UCSD-AML1 (cell line): ENCODE measurements around the gene SLC2A3.
"Not testable (repeated sequence)": the region's sequence is repeated elsewhere in the genome, so short reads cannot be mapped to it uniquely, and the experiment has no call there.

Experiments
- DNase-seq: peaks from one replicate; lab custom pipeline; 2025; ENCODE audit not compliant: unreplicated experiment; lab: John Stamatoyannopoulos, UW

Gene SLC2A3

DNA sequence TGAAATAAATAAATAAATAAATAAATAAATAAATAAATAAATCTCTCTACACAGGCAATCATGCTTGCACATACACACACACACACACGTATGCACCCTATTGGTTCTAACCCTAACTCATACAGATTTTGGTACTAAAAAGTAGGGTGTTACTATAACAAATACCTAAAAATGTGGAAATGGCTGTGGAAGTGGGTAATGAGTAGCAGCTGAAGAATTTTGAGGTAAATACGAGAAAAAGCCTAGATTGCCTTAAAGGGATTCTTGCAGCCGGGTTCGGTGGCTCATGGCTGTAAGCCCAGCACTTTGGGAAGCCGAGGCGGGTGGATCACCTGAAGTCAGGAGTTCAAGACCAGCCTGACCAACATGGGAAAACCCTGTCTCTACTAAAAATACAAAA, 15.7 kb upstream of the SLC2A3 start:
- DNase-seq: no peak

DNA sequence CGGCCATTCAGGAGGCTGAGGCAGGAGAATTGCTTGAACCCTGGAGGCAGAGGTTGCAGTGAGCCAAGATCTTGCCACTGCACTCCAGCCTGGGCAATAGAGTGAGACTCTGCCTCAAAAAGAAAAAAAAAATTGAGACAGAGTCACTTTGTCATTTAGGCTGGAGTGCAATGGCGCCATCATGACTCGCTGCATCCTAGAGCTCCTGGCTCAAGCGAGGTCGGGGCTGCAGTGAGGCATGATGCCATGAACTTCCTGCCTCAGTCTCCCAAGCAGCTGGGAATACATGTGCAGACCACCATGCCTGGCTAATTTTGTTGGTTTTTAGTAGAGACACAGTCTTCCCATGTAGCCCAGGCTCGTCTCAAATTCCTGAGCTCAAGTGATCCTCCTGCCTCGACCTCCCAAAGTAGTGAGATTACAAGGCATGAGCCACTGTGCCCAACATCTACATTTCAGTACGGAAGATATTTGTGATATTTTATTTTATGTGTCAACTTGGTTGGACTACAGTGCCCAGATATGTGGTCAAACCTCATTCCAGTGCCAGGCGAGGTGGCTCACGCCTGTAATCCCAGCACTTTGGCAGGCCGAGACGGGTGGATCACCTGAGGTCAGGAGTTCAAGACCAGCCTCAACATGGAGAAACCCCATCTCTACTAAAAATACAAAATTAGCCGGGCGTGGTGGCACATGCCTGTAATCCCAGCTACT, 14.4 kb upstream of the SLC2A3 start:
- not testable (repeated sequence) for DNase-seq

DNA sequence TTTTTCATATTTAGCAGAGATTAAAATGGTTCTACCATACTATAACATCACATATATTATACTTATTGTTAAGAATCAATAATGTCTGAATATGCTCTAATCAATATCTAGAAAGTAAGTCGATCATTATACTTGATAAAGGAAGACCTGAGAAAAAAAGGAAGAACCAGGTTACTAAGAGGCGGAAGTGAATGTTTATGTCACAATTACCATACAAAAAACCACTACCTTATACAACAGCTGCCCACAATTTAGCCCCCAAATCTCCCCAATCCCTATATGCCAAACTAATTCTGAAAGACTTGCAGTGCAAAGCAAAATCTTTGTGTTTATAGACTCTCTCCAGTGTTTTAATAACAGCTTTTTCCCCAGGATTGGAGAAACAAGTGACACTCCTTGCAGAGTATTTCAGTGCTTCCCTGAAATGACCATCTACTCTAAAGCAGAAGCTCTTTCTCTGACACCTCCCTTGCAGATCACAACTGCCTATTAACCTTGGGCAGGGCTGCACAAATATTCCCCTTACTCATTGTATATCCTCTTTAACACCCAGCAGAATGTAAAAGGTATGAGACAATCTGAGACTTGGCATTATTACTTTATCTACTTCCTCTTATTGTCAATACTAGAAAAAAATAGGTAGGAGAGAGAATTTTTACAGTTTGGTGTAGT, 12.7 kb upstream of the SLC2A3 start:
- DNase-seq: no peak

DNA sequence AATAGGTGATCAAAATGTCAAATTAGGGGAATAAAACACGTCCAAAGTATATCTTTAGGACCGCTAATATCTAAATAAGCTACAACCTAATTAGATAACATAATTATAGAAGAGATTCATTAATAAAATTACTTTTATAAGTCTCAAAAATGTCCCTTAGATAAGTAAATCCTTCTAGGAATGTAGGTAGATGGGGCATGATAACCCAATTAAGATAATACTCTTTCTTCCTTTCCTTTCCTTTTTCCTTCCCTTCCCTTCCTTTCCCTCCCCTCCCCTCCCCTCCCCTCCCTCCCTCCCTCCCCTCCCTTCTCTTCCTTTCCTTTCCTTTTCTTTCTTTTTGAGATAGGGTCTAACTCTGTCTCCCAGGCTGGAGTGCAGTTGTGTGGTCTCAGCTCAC, 11.0 kb upstream of the SLC2A3 start:
- no peak for DNase-seq

DNA sequence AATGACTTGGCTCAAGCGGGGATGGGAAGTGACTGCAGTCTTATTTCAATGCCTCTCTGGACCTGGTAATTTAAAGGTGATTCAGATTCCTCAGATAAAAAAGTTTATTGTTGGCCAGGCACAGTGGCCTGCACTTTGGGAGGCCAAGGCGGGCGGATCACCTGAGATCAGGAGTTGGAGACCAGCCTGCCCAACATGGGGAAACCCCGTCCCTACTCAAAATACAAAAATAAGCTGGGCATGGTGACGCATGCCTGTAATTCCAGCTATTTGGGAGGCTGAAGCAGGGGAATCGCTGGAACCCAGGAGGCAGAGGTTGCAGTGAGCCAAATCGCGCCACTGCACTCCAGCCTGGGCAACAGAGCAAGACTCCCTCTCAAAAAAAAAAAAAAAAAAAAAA, 8.8 kb upstream of the SLC2A3 start:
- not testable (repeated sequence) for DNase-seq

DNA sequence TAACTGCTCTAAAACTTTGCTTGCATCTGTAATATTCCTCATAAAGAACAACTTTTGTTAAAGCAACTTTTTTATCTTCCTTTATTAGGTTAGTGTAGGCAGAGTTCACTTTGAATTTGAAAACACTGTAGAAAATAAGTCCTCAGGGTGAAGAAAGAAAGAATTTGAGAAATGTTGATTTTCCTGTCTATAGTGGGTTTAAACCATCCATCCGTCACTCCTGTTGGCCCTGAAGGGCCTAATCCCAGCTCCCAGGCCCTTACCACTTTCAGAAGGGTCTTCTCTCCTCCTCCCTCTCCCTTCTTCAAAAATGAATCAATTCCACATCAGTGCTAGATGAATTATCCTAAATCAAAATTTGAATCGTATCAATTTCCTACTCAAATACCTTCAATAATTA, 4.9 kb upstream of the SLC2A3 start:
- no peak for DNase-seq

DNA sequence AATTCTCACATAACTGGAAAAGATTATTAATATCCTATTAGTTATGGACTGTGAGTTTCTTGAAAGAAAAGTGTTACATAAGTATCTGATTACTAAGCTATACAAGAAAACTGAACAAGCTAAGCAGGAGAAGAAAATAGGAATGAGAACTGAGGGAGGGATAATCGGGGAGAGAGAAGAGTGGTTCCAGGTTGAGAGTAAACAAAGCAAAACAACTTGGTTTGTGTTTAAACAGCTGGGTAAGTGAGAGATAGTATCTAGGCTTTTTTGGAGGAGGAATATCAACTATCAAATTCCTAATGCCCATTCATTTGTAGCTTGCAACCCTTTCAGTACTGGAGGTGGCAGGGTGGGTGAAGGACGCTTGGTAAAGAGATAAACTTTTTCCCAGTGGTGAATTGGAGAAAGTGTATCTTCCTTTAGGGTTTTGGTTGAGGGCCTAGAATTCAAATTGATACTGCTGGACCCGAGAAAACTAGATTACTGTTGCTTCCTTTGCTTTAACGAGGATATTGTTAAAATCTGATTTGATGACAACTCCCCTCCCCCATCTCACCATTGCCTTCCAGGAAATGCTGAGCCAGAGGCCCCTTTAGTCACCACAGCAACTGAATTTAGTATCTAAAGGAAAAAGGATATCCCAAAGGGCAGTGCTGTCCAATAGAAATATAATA, 2.0 kb upstream of the SLC2A3 start:
- peak; percentile 18 for DNase-seq

DNA sequence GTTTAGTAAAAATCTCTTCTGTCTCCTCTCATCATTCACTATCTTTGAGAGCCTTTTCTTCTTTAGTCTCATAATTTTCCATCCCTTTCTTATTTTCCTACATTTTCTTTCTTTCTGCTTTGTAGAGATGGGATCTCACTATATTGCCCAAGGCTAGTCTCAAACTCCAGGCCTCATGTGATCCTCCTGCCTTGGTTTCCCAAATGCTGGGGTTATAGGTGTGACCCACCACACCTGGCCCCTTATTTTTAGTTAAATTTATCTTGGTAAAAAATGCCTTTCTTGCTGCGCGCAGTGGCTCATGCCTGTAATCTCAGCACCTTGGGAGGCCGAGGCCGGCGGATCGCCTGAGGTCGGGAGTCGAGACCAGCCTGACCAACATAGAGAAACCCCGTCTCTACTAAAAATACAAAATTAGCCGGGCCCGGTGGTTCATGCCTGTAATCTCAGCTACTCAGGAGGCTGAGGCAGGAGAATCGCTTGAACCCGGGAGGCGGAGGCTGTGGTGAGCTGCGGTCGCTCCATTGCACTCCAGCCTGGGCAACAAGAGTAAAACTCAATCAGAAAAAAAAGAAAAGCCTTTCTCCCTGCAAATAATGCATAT, 996 bp downstream of the SLC2A3 start:
- DNase-seq: no peak

DNA sequence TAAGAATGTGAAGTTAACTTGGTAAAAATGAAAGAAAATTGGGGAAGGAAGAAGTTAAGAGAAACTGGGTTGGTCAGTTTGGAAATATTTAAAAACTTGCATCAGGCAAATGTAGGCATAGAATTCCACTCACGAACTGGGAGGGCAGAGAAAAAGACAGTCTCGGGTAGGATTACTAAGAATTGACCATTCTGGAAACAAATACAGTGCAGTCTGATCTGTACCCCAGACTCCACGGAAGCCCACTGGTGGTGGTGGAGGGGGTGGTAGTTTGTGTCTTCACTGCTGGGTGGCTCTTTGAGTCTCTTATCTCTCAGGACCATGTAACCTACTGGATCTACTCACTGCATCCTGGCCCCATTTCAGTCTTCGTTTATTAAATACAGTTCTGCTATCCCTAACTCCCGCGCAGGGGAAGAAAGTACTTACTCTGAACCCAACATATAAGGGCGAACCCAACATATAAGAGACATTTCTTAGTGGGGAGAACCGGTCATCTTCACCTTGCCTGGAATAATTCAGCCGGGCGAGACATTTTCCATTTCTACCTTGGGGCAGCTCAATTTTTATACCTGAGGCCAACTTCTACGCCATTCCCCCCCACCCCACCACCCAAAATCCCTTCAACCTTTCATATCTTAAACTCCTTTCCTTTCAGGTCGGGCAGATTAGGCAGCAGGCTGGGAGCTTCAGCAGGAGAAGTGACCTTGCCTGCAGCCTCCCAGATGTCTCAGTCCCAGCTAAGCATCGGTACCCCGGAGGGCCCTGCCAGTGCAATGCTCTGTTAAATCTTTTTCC, 1.7 kb downstream of the SLC2A3 start:
- DNase-seq: no peak

DNA sequence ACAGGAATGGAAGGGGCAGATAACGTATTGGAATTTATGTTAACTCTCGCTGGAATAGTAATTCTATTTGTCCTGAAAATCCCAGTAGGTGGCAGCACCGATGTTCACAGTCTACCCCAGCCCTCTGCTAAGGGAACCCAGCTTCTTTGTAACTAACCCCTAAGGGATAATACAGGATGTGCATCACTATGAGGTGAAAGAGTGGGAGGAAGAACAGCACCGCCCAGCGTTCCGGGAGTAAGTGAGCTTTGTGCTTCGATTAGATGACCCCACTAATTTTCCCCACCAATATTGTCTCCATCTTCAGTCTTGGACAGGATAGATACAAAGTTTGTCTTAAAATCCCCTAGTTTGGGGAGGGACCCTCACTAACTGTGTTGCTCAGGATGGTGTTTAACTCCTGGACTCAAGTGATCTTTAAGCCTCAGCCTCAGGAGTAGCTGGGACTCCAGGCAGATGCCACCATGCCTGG, 2.7 kb downstream of the SLC2A3 start:
- DNase-seq: peak; percentile 71

DNA sequence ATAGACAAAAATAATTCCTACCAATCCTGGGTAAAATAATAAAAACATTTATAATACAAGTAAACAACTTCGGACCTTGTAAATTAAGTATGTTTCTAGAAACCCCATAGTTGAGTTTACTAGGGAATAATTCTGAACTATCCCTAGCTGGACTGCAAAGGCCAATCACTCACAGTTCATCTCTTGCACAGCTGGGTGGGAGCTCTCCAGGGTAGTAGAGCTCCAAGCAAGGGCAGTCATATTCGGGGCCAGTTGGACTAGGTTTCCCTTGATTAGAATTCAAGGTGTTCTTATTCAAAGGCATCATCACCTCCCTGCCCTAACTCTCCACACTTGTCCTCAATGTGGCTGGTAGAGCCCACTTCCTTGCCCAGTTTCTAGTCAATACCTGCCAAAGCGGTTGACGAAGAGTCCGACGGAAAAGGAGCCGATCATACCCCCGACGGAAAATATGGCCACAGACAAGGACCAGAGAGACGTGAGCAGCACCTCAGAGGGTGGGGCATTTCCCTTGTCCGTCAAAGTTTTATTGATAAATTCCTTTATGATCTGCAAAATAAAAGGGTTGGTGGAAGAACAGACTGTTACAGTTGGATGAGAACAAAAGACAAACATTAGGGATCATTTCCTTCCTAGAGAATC, 3.3 kb downstream of the SLC2A3 start:
- DNase-seq: not testable (repeated sequence)

DNA sequence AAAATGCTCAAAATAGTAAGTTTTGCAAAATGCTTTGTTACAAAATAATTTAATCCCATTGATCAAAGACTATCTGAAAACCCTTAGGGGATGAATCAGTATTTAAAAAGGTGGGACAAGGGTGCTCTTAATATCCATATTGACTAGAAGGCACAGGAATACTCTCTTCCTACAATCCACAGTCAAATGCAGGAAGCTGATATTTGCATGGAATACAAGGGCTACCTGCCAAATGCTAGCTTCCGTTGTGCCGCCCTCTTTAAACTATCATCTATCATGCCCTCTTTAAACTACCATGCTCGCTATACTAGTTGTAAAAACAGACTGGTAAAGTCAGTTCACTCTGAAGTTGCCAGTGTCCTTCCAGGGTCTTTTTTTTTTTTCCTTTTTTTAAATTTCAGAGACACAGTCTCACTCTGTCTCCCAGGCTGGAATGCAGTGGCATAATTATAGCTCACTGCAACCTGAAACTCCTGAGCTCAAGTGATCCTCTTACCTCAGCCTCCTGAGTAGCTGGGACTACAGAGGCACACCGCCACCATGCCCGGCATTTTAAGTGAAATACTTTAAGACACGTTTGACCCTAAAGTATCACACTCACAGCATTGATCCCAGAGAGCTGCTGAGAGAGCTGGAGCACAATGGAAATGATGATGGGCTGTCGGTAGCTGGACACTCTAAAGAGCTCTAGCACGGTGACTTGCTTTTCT, 6.7 kb downstream of the SLC2A3 start:
- no peak for DNase-seq

DNA sequence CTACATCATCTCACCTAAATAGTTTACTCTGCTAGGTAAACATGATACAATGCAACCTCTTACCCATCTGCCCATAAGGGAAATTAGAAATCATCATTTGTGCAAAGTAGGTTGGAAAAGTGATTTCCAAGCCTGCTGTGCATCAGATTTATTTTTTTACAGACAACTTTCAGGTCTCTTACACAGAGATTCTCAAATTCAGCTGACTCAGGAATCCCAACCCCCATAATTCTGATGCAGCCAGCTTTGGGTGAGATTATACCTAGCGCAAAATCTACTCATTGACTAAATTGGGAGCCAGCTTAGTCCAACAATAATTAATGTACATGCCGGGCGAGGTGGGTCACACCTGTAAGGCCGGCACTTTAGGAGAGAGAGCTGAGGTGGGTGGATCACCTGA, 8.5 kb downstream of the SLC2A3 start:
- no peak for DNase-seq

DNA sequence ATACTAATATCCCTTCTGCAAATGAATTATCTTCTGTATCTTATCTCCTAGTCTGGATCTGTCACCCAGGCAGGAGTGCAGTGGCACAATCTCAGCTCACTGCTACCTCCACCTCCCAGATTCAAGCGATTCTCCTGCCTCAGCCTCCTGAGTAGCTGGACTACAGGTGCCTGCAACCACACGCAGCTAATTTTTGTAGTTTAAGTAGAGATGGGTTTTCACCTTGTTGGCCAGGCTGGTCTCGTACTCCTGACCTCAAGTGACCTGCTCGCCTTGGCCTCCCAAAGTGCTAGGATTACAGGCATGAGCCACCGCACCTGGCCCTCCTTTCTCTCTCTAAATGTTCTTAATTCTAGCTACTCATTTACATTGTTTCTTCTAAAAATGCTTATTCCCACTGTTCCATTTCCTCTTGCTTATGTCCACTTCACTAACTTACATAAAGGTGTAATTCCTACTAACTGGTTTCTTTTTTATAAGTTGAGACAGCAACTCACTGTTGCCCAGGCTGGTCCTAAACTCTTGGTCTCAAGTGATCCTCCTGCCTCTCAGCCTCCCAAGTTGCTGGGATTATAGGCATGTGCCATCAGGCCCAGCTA, 9.8 kb downstream of the SLC2A3 start:
- not testable (repeated sequence) for DNase-seq

DNA sequence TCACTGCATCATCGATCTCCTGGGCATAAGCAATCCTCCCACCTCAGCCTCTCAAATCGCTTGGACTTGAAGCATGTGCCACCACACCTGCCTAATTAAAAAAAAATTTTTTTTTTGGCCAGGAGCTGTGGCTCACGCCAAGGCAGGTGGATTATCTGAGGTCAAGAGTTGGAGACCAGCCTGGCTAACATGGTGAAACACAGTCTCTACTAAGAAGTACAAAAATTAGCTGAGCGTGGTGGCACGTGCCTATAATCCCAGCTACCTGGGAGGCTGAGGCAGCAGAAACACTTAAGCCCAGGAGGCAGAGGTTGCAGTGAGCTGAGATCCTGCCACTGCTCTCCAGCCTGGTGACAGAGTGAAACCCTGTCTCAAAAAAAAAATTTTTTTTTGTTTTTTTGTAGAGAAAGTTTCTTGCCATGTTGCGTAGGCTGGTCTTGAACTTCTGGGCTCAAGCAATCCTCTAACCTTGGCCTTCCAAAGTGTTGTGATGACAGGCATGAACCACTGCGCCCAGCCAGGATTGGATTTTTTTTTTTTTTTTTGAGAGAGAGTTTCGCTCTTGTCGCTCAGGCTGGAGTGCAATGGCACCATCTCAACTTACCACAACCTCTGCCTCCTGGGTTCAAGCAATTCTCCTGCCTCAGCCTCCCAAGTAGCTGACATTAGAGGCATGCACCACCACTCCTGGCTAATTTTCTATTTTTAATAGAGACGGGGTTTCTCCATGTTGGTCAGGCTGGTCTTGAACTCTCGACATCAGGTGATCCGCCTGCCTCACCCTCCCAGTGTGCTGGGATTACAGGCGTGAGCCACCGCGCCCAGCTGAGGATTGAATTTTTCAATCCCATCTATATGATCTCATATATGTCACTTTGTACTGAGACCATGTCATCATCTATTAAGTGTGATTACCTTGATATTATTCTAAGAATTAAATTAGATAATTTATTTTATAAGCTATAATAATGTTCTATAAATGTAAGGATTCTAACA, 12.4 kb downstream of the SLC2A3 start:
- no peak for DNase-seq

DNA sequence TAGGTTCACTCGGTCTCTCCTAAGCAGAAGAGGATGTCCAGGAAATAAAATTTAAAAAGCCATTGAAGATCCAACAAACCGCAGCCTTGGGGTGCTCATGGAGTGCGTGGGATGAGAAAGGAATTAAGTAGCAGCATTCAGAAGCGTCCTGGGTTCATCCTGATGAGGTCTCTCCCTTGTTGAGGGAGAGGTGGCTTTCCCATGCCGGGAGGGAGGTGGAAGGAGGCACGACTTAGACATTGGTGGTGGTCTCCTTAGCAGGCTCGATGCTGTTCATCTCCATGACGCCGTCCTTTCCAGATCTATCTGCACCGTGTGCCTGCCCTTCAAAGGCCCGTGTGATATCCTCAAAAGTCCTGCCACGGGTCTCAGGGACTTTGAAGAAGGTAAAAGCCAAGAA, 14.8 kb downstream of the SLC2A3 start:
- DNase-seq: not testable (repeated sequence)

DNA sequence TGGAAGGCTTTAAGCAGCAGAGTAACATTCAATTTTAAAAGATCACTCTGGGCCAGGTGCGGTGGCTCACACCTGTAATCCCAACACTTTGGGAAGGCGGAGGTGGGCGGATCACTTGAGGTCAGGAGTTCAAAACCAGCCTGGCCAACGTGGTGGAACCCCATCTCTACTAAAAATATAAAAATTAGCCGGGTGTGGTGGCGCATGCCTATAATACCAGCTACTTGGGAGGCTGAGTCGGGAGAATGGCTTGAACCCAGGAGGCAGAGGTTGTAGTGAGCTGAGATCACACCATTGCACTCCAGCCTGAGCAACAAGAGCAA, 17.8 kb downstream of the SLC2A3 start:
- not testable (repeated sequence) for DNase-seq
